OCI-LY1 (cell line): ENCODE data around the gene PRAMEF1.

ENCODE experiments used
- EZH2 ChIP-seq: fragments of 200-600 bp; sonication (generic), shearing (Covaris generic); IDR thresholded peaks from 2 replicates; pipeline ENCODE4 v1.8.0; 2017; ENCODE audit warnings: borderline replicate concordance, mixed run types, mild to moderate bottlenecking, antibody characterized with exemption, low read length, moderate library complexity, mixed read lengths
- TF ChIP-seq, protein P1 (sequence below): fragments of 200-600 bp; sonication (generic), shearing (Covaris generic); IDR thresholded peaks from 2 replicates; pipeline ENCODE4 v1.5.1; 2017; ENCODE audit warnings: mild to moderate bottlenecking, antibody characterized with exemption, low read length, moderate library complexity, mixed read lengths

DNA sequence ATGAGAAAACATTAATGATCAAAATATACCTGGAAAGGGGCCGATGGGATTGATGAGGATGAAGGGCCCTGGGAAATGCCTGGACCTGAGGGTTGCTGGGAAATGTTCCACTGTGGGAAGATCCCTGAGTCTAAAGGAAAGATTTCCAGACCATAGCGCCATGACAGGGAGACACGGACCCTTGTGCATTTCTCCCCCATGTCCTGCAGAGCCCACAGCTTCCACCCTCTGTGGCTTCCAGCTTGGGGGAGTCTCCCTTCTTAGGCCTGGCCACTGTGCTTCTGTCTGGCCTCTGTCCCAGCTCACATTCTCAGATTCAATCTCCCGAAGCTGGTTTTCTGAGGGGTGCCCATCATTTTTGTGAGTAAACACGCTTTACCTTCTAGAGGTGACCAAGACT, 18.7 kb upstream of the PRAMEF1 start:
- TF ChIP-seq, protein P1, sequence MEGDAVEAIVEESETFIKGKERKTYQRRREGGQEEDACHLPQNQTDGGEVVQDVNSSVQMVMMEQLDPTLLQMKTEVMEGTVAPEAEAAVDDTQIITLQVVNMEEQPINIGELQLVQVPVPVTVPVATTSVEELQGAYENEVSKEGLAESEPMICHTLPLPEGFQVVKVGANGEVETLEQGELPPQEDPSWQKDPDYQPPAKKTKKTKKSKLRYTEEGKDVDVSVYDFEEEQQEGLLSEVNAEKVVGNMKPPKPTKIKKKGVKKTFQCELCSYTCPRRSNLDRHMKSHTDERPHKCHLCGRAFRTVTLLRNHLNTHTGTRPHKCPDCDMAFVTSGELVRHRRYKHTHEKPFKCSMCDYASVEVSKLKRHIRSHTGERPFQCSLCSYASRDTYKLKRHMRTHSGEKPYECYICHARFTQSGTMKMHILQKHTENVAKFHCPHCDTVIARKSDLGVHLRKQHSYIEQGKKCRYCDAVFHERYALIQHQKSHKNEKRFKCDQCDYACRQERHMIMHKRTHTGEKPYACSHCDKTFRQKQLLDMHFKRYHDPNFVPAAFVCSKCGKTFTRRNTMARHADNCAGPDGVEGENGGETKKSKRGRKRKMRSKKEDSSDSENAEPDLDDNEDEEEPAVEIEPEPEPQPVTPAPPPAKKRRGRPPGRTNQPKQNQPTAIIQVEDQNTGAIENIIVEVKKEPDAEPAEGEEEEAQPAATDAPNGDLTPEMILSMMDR: no peak
- TF ChIP-seq EZH2: no peak
